K562 (cell line): ENCODE data around the gene GRIK2. TPM values are rescaled to one million over a fixed set of nuclear protein-coding genes. Genes with fewer than 3 reads are reported as not detected.

Source experiments
- ATAC-seq: fragments of 200-7000 bp; cut with Tn5 transposase; 3 replicates; pipeline ENCODE4 v1.9.1; 2020; ENCODE audit warnings: moderate library complexity
- BruUV-seq: library from RNA; stranded (reverse); fragments of 400-500 nt; replicated peaks from 2 replicates; lab custom pipeline; 2021; lab: Mats Ljungman, UMichigan
- CTCF ChIA-PET: fragments of 300-600 bp; formaldehyde crosslinking; extraction: SDS; loops from one replicate; lab custom pipeline; 2021; ENCODE audit warnings: low intra/inter-chr PET ratio; lab: Yijun Ruan, JAX
- POLR2A ChIA-PET: fragments of 300-600, 350-650 bp; sonication (Branson Sonifier 250); formaldehyde crosslinking; extraction: SDS; loops from one replicate; lab custom pipeline; 2021; ENCODE audit warnings: antibody characterized with exemption, inconsistent platforms; lab: Yijun Ruan, JAX
- DNase-seq, 4 experiments: peaks; one replicate each; pipeline versions ENCODE4 v3.0.0 to v3.0.0-alpha.2; 2011 to 2018; ENCODE audit warnings: low spot score in 3 of 4, mixed read lengths in 3 of 4; ENCODE audit errors: extremely low read depth in 1 of 4
- FAIRE-seq: peaks from 2 replicates; lab custom pipeline; 2011; peaks lifted over from hg19 to GRCh38; lab: Jason Lieb, UNC
- H2AFZ ChIP-seq: 2 replicates; pipeline ENCODE4 v1.6.0; 2011; ENCODE audit warnings: low read depth, low read length, control low read depth, inconsistent platforms
- H3K27ac ChIP-seq: fragments of 200-600 bp; 3 replicates; pipeline ENCODE4 v1.8.0; 2011; ENCODE audit warnings: low read depth, mild to moderate bottlenecking, control low read depth, inconsistent platforms, low read length, moderate library complexity, mixed read lengths; ENCODE audit errors: extremely low read depth
- H3K27me3 ChIP-seq, 2 experiments: fragments of 300-600 bp in 1 of 2; 2 replicates in 1 of 2; 3 replicates in 1 of 2; pipeline versions ENCODE4 v1.6.0 to v1.8.0; 2011; ENCODE audit warnings: inconsistent platforms in 2 of 2, low read length in 2 of 2, mild to moderate bottlenecking in 1 of 2, mixed read lengths in 1 of 2, moderate library complexity in 1 of 2; ENCODE audit not compliant: control insufficient read depth in 2 of 2, insufficient read depth in 2 of 2
- H3K36me3 ChIP-seq: fragments of 300-600 bp; 3 replicates; pipeline ENCODE4 v1.8.0; 2011; ENCODE audit warnings: mild to moderate bottlenecking, low read length, inconsistent platforms; ENCODE audit not compliant: control insufficient read depth, insufficient read depth
- H3K4me1 ChIP-seq, 2 experiments: fragments of 200-600 bp in 1 of 2; replicated peaks in 1 of 2; 2 replicates in 1 of 2; 3 replicates in 1 of 2; pipeline versions ENCODE4 v1.5.1 to v1.8.0; 2011; ENCODE audit warnings: inconsistent platforms in 2 of 2, low read length in 2 of 2, mild to moderate bottlenecking in 1 of 2, mixed read lengths in 1 of 2, moderate library complexity in 1 of 2; ENCODE audit not compliant: control insufficient read depth in 2 of 2, insufficient read depth in 2 of 2
- H3K4me2 ChIP-seq: 2 replicates; pipeline ENCODE4 v1.6.1; 2011; ENCODE audit warnings: low read length, control low read depth, inconsistent platforms, mixed read lengths; ENCODE audit not compliant: insufficient read depth
- H3K4me3 ChIP-seq: fragments of 200-600 bp; sonication (generic), shearing (Covaris generic); 2 replicates; pipeline ENCODE4 v1.5.1; 2016; ENCODE audit warnings: control low read depth, inconsistent platforms
- H3K79me2 ChIP-seq: fragments of 200-600 bp; 3 replicates; pipeline ENCODE4 v1.8.0; 2011; ENCODE audit warnings: low read length, inconsistent platforms; ENCODE audit not compliant: control insufficient read depth, insufficient read depth
- H3K9ac ChIP-seq, 2 experiments: 2 replicates each; pipeline versions ENCODE4 v1.6.0 to v1.6.1; 2011; ENCODE audit warnings: low read depth in 2 of 2, low read length in 2 of 2, control low read depth in 1 of 2, inconsistent platforms in 1 of 2, mild to moderate bottlenecking in 1 of 2, mixed read lengths in 1 of 2; ENCODE audit not compliant: insufficient read depth in 1 of 2
- H3K9me1 ChIP-seq: one replicate; pipeline ENCODE4 v1.6.0; 2011; ENCODE audit warnings: inconsistent platforms, mild to moderate bottlenecking, low read length, moderate library complexity; ENCODE audit not compliant: control insufficient read depth, insufficient read depth
- H3K9me3 ChIP-seq: replicated peaks from 2 replicates; pipeline ENCODE4 v1.5.1; 2011; ENCODE audit warnings: low read depth, low read length, inconsistent platforms; ENCODE audit not compliant: control insufficient read depth, insufficient read depth
- H4K20me1 ChIP-seq: replicated peaks from 2 replicates; pipeline ENCODE4 v1.6.1; 2011; ENCODE audit warnings: low read length, inconsistent platforms, mixed read lengths; ENCODE audit not compliant: control insufficient read depth, insufficient read depth
- CREBBP ChIP-seq: IDR thresholded peaks from one replicate; pipeline ENCODE4 v1.6.1; 2012; ENCODE audit warnings: low read depth, mild to moderate bottlenecking, control low read depth, inconsistent platforms, low read length
- ETV5 ChIP-seq: sonication (generic); formaldehyde crosslinking; IDR thresholded peaks from 2 replicates; pipeline ENCODE4 v1.4.0; 2020; ENCODE audit warnings: low read depth, mild to moderate bottlenecking, missing genetic modification reagents
- GTF2A2 ChIP-seq: IDR thresholded peaks from 2 replicates; pipeline ENCODE4 v1.6.1; 2016; ENCODE audit warnings: mild to moderate bottlenecking, missing genetic modification characterization, missing compliant biosample characterization
- HMG20A ChIP-seq: fragments of 450-650 bp; formaldehyde crosslinking; conservative IDR thresholded peaks from 2 replicates; pipeline ENCODE4 v1.4.0; 2020; ENCODE audit warnings: mild to moderate bottlenecking, mixed read lengths
- MAFK ChIP-seq: IDR thresholded peaks from 2 replicates; pipeline ENCODE4 v1.6.1; 2011; ENCODE audit warnings: low read length, improper control_type of control experiment
- MITF ChIP-seq: IDR thresholded peaks from 2 replicates; pipeline ENCODE4 v1.6.1; 2014; ENCODE audit warnings: antibody characterized with exemption
- NFATC3 ChIP-seq: fragments of 450-650 bp; IDR thresholded peaks from 2 replicates; pipeline ENCODE4 v1.6.1; 2017; ENCODE audit warnings: mild to moderate bottlenecking
- PCBP1 ChIP-seq: fragments of 200-400 bp; formaldehyde crosslinking; IDR thresholded peaks from 2 replicates; pipeline ENCODE4 v1.6.1; 2018; ENCODE audit warnings: mild to moderate bottlenecking, low read depth, low read length; ENCODE audit not compliant: poor library complexity, severe bottlenecking
- RAD21 ChIP-seq, 2 experiments: fragments of 250-450 bp in 1 of 2; fragments of 450-650 bp in 1 of 2; sonication (Bioruptor Pico) in 1 of 2; formaldehyde crosslinking in 1 of 2; IDR thresholded peaks in 1 of 2; conservative IDR thresholded peaks in 1 of 2; 2 replicates each; pipeline versions ENCODE4 v1.4.0 to v1.8.0; 2020 to 2022; ENCODE audit warnings: mild to moderate bottlenecking in 2 of 2, moderate library complexity in 1 of 2
- RBM17 ChIP-seq: fragments of 200-400 bp; formaldehyde crosslinking; IDR thresholded peaks from 2 replicates; pipeline ENCODE4 v1.6.1; 2017; ENCODE audit warnings: low read depth, mild to moderate bottlenecking, low read length, borderline replicate concordance
- RFX1 ChIP-seq: fragments of 450-650 bp; IDR thresholded peaks from 2 replicates; pipeline ENCODE4 v1.6.1; 2016; ENCODE audit warnings: mild to moderate bottlenecking, moderate library complexity
- TAF15 ChIP-seq: fragments of 200-400 bp; formaldehyde crosslinking; IDR thresholded peaks from 2 replicates; pipeline ENCODE4 v1.6.1; 2017; ENCODE audit warnings: mild to moderate bottlenecking, low read depth, low read length, moderate library complexity
- TFAP4 ChIP-seq: sonication (generic); formaldehyde crosslinking; IDR thresholded peaks from 2 replicates; pipeline ENCODE4 v1.8.0; 2022; ENCODE audit warnings: missing genetic modification reagents, mild to moderate bottlenecking, moderate library complexity, borderline replicate concordance
- ZNF239 ChIP-seq: fragments of 250-450 bp; sonication (Bioruptor Pico); IDR thresholded peaks from 2 replicates; pipeline ENCODE4 v1.4.0; 2020; ENCODE audit warnings: mild to moderate bottlenecking
- ZNF764 ChIP-seq: fragments of 250-450 bp; sonication (Bioruptor Pico); IDR thresholded peaks from 2 replicates; pipeline ENCODE4 v1.4.0; 2020; ENCODE audit warnings: low read depth, mild to moderate bottlenecking, moderate library complexity
- ZNF785 ChIP-seq: fragments of 250-450 bp; sonication (Bioruptor Pico); IDR thresholded peaks from 2 replicates; pipeline ENCODE4 v1.4.0; 2020; ENCODE audit warnings: mild to moderate bottlenecking
- in situ Hi-C: fragments of 300-500 bp; cut with MboI; formaldehyde crosslinking; loops from 4 replicates; pipeline ENCODE4 v1.15.0; 2018; ENCODE audit warnings: inconsistent platforms, mixed read lengths
- intact Hi-C: fragments of 100-400 bp; cut with micrococcal nuclease; formaldehyde crosslinking; loops from 2 replicates; pipeline ENCODE4 v1.14.2; 2022
- polyA plus RNA-seq, 8 experiments: library from polyadenylated mRNA; depleted of rRNA in 4 of 8; stranded (reverse) in 5 of 8; unstranded in 3 of 8; fragments of >200 nt; fragmentation: Nextera tagmentation in 2 of 8; fragmentation: Illumina TruSeq in 1 of 8; extraction: Ambion mirVana in 2 of 8; extraction: Trizol in 1 of 8; gene quantifications; 2 replicates each; pipeline versions ENCODE4 v1.2.1 to v1.2.3, GENCODE V29; 2011 to 2014; ENCODE audit warnings: inconsistent platforms in 1 of 8, missing spikeins in 1 of 8
- total RNA-seq, 7 experiments: library from RNA; depleted of rRNA in 6 of 7; stranded (reverse); fragments of >200 nt in 6 of 7; fragmentation: Illumina TruSeq in 2 of 7; extraction: Trizol in 2 of 7; gene quantifications; 2 replicates each; pipeline versions ENCODE4 v1.2.1 to v1.2.3, GENCODE V29; 2011 to 2021; ENCODE audit warnings: low replicate concordance in 1 of 7
- TF ChIP-seq, protein P1 (sequence below): fragments of 250-450 bp; sonication (Bioruptor Pico); IDR thresholded peaks from 2 replicates; pipeline ENCODE4 v1.4.0; 2020; ENCODE audit warnings: mild to moderate bottlenecking, moderate library complexity
- TF ChIP-seq, protein P2 (sequence below): fragments of 250-450 bp; sonication (Bioruptor Pico); IDR thresholded peaks from 2 replicates; pipeline ENCODE4 v1.5.0; 2021
- TF ChIP-seq, protein P3 (sequence below): fragments of 250-450 bp; sonication (Bioruptor Pico); IDR thresholded peaks from 2 replicates; pipeline ENCODE4 v1.8.0; 2021; ENCODE audit warnings: borderline replicate concordance, mild to moderate bottlenecking, moderate library complexity; ENCODE audit not compliant: poor library complexity, severe bottlenecking

The GRIK2 gene
- total and polyA plus RNA-seq, 9 of the 15 experiments (the other 6 are each of a cell fraction or from before 2014, with no cell fraction given) = not detected

- no peaks in the 10 kb centered on the region for H3K79me2 ChIP-seq
- H3K4me1 ChIP-seq = no peaks in the 10 kb centered on the region
- ATAC-seq = no peak
- DNase-seq = no peak
- no peaks in the 10 kb centered on the region for H3K9me3 ChIP-seq
- ChIA-PET CTCF (no interaction called here), POLR2A (no interaction called here)
- H3K4me3 ChIP-seq = no peak overlapping the region
- no peak overlapping the region for H3K4me2 ChIP-seq
- in situ Hi-C loops = no loop called here
- BruUV-seq = no TSS peak
- no peak overlapping the region for H3K27ac ChIP-seq
- H4K20me1 ChIP-seq = no peaks in the 10 kb centered on the region
- intact Hi-C loops = no loop called here
- no peak overlapping the region for H2AFZ ChIP-seq
- FAIRE-seq = no peak
- no peaks in the 10 kb centered on the region for H3K27me3 ChIP-seq
- H3K9ac ChIP-seq = no peak overlapping the region
- H3K36me3 ChIP-seq = no peaks in the 10 kb centered on the region
- H3K9me1 ChIP-seq = no peaks in the 10 kb centered on the region
- TF ChIP-seq RBM17 = no peak
- TF ChIP-seq RAD21 (CRISPR knock-in tag; conservative IDR thresholded peaks at IDR 0.05 in 1 of 2, IDR thresholded peaks at IDR 0.05 in 1 of 2) = no peak
- no peak for TF ChIP-seq TAF15
- TF ChIP-seq, protein P1, sequence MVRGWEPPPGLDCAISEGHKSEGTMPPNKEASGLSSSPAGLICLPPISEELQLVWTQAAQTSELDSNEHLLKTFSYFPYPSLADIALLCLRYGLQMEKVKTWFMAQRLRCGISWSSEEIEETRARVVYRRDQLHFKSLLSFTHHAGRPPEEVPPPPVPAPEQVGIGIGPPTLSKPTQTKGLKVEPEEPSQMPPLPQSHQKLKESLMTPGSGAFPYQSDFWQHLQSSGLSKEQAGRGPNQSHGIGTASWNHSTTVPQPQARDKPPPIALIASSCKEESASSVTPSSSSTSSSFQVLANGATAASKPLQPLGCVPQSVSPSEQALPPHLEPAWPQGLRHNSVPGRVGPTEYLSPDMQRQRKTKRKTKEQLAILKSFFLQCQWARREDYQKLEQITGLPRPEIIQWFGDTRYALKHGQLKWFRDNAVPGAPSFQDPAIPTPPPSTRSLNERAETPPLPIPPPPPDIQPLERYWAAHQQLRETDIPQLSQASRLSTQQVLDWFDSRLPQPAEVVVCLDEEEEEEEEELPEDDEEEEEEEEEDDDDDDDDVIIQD (CRISPR knock-in tag) = no peak
- TF ChIP-seq, protein P2, sequence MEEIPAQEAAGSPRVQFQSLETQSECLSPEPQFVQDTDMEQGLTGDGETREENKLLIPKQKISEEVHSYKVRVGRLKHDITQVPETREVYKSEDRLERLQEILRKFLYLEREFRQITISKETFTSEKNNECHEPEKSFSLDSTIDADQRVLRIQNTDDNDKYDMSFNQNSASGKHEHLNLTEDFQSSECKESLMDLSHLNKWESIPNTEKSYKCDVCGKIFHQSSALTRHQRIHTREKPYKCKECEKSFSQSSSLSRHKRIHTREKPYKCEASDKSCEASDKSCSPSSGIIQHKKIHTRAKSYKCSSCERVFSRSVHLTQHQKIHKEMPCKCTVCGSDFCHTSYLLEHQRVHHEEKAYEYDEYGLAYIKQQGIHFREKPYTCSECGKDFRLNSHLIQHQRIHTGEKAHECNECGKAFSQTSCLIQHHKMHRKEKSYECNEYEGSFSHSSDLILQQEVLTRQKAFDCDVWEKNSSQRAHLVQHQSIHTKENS = no peak
- TF ChIP-seq ZNF764 (CRISPR knock-in tag) = no peak
- no peak for TF ChIP-seq ETV5 (CRISPR knock-in tag)
- no peak for TF ChIP-seq HMG20A (CRISPR knock-in tag)
- TF ChIP-seq, protein P3, sequence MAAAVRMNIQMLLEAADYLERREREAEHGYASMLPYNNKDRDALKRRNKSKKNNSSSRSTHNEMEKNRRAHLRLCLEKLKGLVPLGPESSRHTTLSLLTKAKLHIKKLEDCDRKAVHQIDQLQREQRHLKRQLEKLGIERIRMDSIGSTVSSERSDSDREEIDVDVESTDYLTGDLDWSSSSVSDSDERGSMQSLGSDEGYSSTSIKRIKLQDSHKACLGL (CRISPR knock-in tag) = no peak
- TF ChIP-seq RFX1 = no peak
- TF ChIP-seq GTF2A2 (tag) = no peak
- no peak for TF ChIP-seq ZNF785 (CRISPR knock-in tag)
- TF ChIP-seq MITF = no peak
- no peak for TF ChIP-seq PCBP1
- TF ChIP-seq TFAP4 (CRISPR knock-in tag) = no peak
- TF ChIP-seq CREBBP = no peak
- TF ChIP-seq ZNF239 = no peak
- no peak for TF ChIP-seq MAFK
- TF ChIP-seq NFATC3 = no peak
These were observed 323.3 kb downstream of the GRIK2 start for GRCh38 chr6:101716810-101717209.
